Upper lobe of right lung (tissue), 1 donor: Measurements from ENCODE around the gene DBX1. TPM values are rescaled to one million over a fixed set of nuclear protein-coding genes. Genes with fewer than 3 reads are reported as not detected.
"Not testable (repeated sequence)": the region's sequence is repeated elsewhere in the genome, so short reads cannot be mapped to it uniquely, and the experiment has no call there.

Source experiments
- ATAC-seq: fragments of 200-7000 bp; cut with Tn5 transposase; one replicate; pipeline ENCODE4 v1.9.1; 2020; ENCODE audit warnings: mild to moderate bottlenecking, moderate library complexity
- DNase-seq: peaks from one replicate; pipeline ENCODE4 v3.0.0-alpha.2; 2020
- H3K27ac ChIP-seq: fragments of 200-600 bp; one replicate; pipeline ENCODE4 v1.8.0; 2022
- H3K27me3 ChIP-seq: fragments of 200-600 bp; one replicate; pipeline ENCODE4 v1.8.0; 2022; ENCODE audit warnings: mild to moderate bottlenecking
- H3K36me3 ChIP-seq: fragments of 200-600 bp; one replicate; pipeline ENCODE4 v1.8.0; 2022
- H3K4me1 ChIP-seq: fragments of 200-600 bp; one replicate; pipeline ENCODE4 v1.8.0; 2022
- H3K4me3 ChIP-seq: fragments of 200-600 bp; one replicate; pipeline ENCODE4 v1.8.0; 2022; ENCODE audit warnings: mild to moderate bottlenecking
- H3K9me3 ChIP-seq: fragments of 200-600 bp; one replicate; pipeline ENCODE4 v1.8.0; 2022
- intact Hi-C: fragments of 100-400 bp; cut with DNase I; formaldehyde crosslinking; loops from one replicate; pipeline ENCODE4 v1.11.0; 2022
- total RNA-seq: library from RNA; stranded (reverse); fragmentation: NEBNext Ultra II Directional; extraction: Animal tissue kit (Norgen Biotek cat#: 25700); gene quantifications from one replicate; pipeline ENCODE4 v1.2.1, GENCODE V29; 2021
- TF ChIP-seq, protein P1 (sequence below): fragments of 200-600 bp; IDR thresholded peaks from one replicate; pipeline ENCODE4 v1.8.0; 2022; ENCODE audit warnings: antibody characterized with exemption
- donor health status: DM: no; HTN: yes; CAD: no; lungs with severe emphysema.

Gene DBX1
- total RNA-seq, 1 donor from 2014 or later, result not detected

DNA sequence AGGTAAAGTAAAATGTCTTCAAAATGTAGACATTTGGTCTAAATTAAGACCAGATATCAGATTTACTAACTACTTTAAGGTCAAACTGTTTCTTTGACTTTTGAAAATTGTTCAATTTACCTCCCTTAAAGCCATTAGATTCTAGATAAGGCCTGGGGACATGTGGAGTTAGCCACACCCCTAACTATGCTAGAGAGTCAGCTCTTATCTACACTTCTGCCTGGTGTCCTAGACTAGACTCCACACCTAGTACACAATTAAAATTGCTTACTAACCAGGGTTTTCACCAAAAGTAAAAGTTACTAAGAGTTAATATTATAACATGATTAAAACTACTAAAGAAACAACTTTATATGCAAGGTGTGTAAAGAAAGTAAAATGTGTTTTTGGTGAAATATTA is 43.6 kb upstream of the DBX1 start:
- Histone ChIP-seq H3K4me3 (no peak overlapping the region), H3K27me3 (peaks cover 45% of the 10 kb centered on the region), H3K9me3 (no peaks in the 10 kb centered on the region), H3K27ac (no peak overlapping the region), H3K36me3 (no peaks in the 10 kb centered on the region), H3K4me1 (no peaks in the 10 kb centered on the region)
- DNase-seq (no peak), ATAC-seq (no peak)
- TF ChIP-seq, protein P1, sequence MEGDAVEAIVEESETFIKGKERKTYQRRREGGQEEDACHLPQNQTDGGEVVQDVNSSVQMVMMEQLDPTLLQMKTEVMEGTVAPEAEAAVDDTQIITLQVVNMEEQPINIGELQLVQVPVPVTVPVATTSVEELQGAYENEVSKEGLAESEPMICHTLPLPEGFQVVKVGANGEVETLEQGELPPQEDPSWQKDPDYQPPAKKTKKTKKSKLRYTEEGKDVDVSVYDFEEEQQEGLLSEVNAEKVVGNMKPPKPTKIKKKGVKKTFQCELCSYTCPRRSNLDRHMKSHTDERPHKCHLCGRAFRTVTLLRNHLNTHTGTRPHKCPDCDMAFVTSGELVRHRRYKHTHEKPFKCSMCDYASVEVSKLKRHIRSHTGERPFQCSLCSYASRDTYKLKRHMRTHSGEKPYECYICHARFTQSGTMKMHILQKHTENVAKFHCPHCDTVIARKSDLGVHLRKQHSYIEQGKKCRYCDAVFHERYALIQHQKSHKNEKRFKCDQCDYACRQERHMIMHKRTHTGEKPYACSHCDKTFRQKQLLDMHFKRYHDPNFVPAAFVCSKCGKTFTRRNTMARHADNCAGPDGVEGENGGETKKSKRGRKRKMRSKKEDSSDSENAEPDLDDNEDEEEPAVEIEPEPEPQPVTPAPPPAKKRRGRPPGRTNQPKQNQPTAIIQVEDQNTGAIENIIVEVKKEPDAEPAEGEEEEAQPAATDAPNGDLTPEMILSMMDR, result no peak
- intact Hi-C loops, result no loop called here

DNA sequence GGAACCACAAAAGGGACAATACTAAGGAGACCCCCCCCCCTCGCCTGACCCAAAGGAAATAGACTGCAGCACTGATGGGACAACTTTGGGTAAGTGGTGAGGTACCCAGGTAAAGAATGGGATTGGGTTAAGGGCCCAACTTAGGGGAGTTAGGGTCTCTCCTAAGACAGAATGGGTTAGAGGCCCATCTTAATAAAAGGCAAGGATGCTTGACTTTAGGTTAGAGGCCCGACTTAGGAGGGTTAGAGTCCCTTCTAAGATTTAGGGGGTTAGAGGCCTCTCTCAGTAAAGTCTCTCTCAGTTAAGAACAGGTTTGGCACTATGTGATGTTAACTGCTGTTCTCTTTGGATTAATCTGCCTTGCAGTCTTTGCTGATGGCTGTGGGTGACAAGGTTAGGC is 41.0 kb upstream of the DBX1 start:
- ATAC-seq (no peak), DNase-seq (no peak)
- no peaks in the 10 kb centered on the region for H3K9me3 ChIP-seq
- TF ChIP-seq, protein P1, result no peak
- H3K36me3 ChIP-seq, result no peaks in the 10 kb centered on the region
- intact Hi-C loops, result no loop called here
- H3K4me3 ChIP-seq, result no peak overlapping the region
- H3K4me1 ChIP-seq, result no peaks in the 10 kb centered on the region
- peaks cover 27% of the 10 kb centered on the region for H3K27me3 ChIP-seq
- H3K27ac ChIP-seq, result no peak overlapping the region

DNA sequence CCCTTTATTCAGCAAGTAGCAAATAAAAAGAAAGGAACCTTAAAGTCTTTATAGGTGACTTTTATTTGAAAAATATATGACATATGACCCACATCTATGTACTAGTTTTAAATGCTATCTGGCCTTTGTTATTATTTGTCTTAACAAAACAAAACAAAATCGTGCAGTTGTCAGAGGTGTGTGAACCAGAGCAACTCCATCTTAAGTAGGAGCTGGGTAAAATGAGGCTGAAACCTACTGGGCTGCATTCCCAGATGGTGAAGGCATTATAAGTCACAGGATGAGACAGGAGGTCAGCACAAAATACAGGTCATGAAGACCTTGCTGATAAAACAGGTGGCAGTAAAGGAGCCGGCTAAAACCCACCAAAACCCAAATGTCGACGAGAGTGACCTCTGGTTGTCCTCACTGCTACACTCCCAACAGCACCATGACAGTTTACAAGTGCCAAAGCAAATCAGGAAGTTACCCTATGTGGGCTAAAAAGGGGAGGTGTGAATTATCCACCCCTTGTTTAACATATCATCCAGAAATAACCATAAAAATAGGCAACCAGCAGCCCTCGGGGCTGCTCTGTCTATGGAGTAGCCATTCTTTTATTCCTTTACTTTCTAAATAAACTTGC is 40.2 kb upstream of the DBX1 start:
- intact Hi-C loops, ATAC-seq: not testable (repeated sequence)

DNA sequence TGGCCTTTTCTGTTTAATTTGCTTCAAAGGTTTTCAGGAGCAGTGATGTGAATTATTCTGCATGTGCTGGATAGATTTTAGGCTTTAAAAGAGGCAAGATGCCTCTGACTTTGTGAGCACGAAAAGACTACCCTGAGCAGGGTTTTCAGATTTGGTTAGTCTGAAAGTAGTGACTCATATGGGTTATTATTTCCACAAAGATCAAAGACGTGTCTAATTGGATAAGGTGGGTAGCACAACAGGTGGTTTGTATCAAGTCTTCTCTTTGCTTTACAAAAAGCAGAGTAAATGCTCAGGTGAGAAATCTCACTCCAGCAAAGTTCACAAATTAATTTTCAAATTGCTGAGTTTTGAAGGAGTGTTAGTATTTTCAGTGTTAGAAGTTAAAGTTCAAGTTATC is 37.6 kb upstream of the DBX1 start:
- no peaks in the 10 kb centered on the region for H3K9me3 ChIP-seq
- H3K4me3 ChIP-seq, result no peak overlapping the region
- H3K27ac ChIP-seq, result no peak overlapping the region
- H3K27me3 ChIP-seq, result peaks cover 13% of the 10 kb centered on the region
- H3K36me3 ChIP-seq, result no peaks in the 10 kb centered on the region
- DNase-seq (no peak), ATAC-seq (no peak)
- TF ChIP-seq, protein P1, result no peak
- intact Hi-C loops, result no loop called here
- H3K4me1 ChIP-seq, result no peaks in the 10 kb centered on the region

More for the DNA sequence above, 40.2 kb upstream of the DBX1 start:
- H3K4me3 ChIP-seq, H3K27ac ChIP-seq, H3K36me3 ChIP-seq, DNase-seq, H3K4me1 ChIP-seq, H3K9me3 ChIP-seq: not testable (repeated sequence)
- H3K27me3 ChIP-seq, result peaks cover 25% of the 10 kb centered on the region

DNA sequence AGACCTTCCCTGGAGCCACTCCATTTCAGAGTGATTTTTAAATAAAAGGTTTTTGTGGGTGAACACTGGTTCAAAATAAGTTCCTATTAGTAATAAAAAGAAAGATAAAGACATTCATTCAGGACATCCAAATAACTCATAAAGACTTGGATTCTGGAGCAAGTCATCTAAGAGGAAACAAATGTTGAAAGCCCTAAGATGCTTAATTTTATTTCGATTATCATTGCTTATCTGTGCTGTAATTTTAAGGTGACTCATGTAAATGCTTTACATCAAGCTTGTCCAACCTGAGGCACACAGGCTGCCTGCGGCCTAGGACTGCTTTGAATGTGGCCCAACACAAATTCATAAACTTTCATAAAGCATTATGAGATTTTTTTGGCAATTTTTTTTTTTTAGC is 34.2 kb upstream of the DBX1 start:
- no peak for ATAC-seq
- H3K36me3 ChIP-seq, result no peaks in the 10 kb centered on the region
- no peak overlapping the region for H3K4me3 ChIP-seq
- H3K4me1 ChIP-seq, result no peaks in the 10 kb centered on the region
- TF ChIP-seq, protein P1, result no peak
- H3K9me3 ChIP-seq, result no peaks in the 10 kb centered on the region
- peaks cover 8% of the 10 kb centered on the region for H3K27me3 ChIP-seq
- H3K27ac ChIP-seq, result no peak overlapping the region
- intact Hi-C loops, result no loop called here
- no peak for DNase-seq

DNA sequence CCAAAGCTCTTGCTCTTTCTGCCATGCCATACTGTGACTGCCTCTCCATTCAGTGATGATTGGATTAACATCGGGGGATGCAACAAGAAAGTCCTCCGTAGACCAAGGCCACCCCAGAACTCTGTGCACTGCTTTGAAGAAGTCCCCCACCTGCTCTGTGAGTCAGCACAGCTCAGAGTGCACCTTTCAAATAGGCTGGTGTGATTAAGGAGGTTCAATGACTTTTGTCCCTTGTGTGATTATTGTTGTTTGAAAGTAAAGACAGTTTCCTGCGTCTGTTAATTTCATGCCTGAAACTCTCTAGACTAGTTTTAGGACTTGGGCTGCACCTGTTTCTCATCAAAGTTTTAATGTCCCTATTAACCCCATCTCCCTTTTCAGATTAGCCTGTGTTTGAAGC is 33.0 kb upstream of the DBX1 start:
- TF ChIP-seq, protein P1, result no peak
- no peak for DNase-seq
- Histone ChIP-seq H3K9me3 (no peaks in the 10 kb centered on the region), H3K27me3 (peaks cover 8% of the 10 kb centered on the region), H3K36me3 (no peaks in the 10 kb centered on the region), H3K4me1 (no peaks in the 10 kb centered on the region), H3K4me3 (no peak overlapping the region), H3K27ac (no peak overlapping the region)
- intact Hi-C loops, result no loop called here
- ATAC-seq, result no peak
